Mammary epithelial cell (primary cell): ENCODE measurements around the gene PCDHGA6.

Experiments used
- CTCF ChIP-seq, 2 donors: IDR thresholded peaks in 1 of 2; conservative IDR thresholded peaks in 1 of 2; 2 replicates each; pipeline ENCODE4 v1.5.1; 2011 to 2012; ENCODE audit warnings: inconsistent platforms in 2 of 2, low read length in 2 of 2, mild to moderate bottlenecking in 2 of 2, control low read depth in 1 of 2, low read depth in 1 of 2; ENCODE audit not compliant: insufficient read depth in 1 of 2; ENCODE audit errors: extremely low read depth in 1 of 2
- EZH2 ChIP-seq: IDR thresholded peaks from 2 replicates; pipeline ENCODE4 v1.6.1; 2012; ENCODE audit warnings: low read length, inconsistent platforms, borderline replicate concordance

GRCh38 chr5:141411575-141411974 is 37.9 kb downstream of the PCDHGA6 start:
- TF ChIP-seq EZH2 (no peak), CTCF (conservative IDR thresholded peaks at IDR 0.05 in 1 of 2, IDR thresholded peaks at IDR 0.05 in 1 of 2; ENCODE audit: extremely low read depth in 1 of 2, insufficient read depth in 1 of 2, low read depth in 1 of 2, low read length in 2 of 2) (no peak)
